ENCODE measurements around the gene C19orf47.
"Not testable (repeated sequence)": the region's sequence is repeated elsewhere in the genome, so short reads cannot be mapped to it uniquely, and the experiment has no call there.

C19orf47 gene

DNA sequence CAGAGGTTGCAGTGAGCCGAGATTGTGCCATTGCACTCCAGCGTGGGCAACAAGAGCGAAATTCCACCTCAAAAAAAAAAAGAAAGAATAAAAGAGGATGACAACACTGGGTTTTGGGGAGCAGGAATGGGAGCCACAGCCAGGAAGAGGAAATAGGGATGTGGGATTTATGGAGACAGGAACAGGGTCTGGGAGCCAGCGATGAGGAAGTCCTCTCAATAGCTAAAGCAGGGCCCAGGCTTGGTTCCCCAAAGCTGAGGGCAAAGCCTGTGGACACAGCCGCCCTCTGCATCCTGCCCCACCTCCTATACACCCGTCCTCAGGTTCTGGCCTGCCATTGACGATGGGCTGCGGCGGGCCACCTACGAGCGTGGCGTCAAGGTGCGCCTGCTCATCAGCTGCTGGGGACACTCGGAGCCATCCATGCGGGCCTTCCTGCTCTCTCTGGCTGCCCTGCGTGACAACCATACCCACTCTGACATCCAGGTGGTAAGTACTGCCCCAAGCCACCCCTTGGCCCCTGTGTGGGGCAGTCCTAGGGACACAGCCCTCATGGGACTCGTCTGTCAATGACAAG, 28.2 kb upstream of the C19orf47 start:
- in situ Hi-C loops (cut with HindIII; ENCODE audit: low sequenced_read_pairs) = no loop called here
- DNase-seq (ENCODE audit: low read depth, low spot score) = no peak
- H3K4me3 ChIP-seq (ENCODE audit: low read depth, low read length) = no peak overlapping the region
- no peak for TF ChIP-seq CTCF (IDR thresholded peaks at IDR 0.05; ENCODE audit: low read depth, low read length)

DNA sequence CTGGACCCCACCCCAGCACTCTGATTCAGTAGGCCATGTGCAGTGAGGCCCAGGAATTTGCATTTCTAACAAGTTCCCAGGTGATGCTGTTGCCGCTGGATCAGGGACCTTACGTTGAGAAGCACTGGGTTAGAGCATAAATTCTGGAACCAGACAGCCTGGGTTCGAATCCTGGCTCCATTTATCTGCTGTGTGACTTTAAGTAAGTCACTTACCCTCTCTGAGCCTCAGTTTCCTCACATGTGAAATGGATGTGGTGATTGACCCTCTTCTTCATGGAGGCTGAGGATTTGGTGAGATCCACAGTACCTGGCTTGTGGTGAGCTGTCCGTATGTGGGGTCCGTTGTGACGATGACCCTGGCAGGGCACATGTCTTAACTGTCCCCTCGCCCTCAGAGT, 25.9 kb upstream of the C19orf47 start:
- in situ Hi-C loops (cut with HindIII; ENCODE audit: low sequenced_read_pairs) = no loop called here
- H3K4me3 ChIP-seq (ENCODE audit: low read depth, low read length) = no peak overlapping the region
- no peak for DNase-seq (ENCODE audit: low read depth, low spot score)
- TF ChIP-seq CTCF (IDR thresholded peaks at IDR 0.05; ENCODE audit: low read depth, low read length) = no peak

- TF ChIP-seq CTCF (IDR thresholded peaks at IDR 0.05; ENCODE audit: low read depth, low read length) = no peak
- no peak overlapping the region for H3K4me3 ChIP-seq (ENCODE audit: low read depth, low read length)
- in situ Hi-C loops (cut with HindIII; ENCODE audit: low sequenced_read_pairs) = no loop called here
- DNase-seq (ENCODE audit: low read depth, low spot score) = no peak
Measured at GRCh38 chr19:40371802-40372122, 23.6 kb upstream of the C19orf47 start.

- TF ChIP-seq CTCF (IDR thresholded peaks at IDR 0.05; ENCODE audit: low read depth, low read length) = no peak
- in situ Hi-C loops (cut with HindIII; ENCODE audit: low sequenced_read_pairs) = no loop called here
- no peak overlapping the region for H3K4me3 ChIP-seq (ENCODE audit: low read depth, low read length)
- DNase-seq (ENCODE audit: low read depth, low spot score) = no peak
Measured at GRCh38 chr19:40370997-40371801, 23.0 kb upstream of the C19orf47 start.

- in situ Hi-C loops (cut with HindIII; ENCODE audit: low sequenced_read_pairs); H3K4me3 ChIP-seq (ENCODE audit: low read depth, low read length); DNase-seq (ENCODE audit: low read depth, low spot score): not testable (repeated sequence)
Measured at GRCh38 chr19:40370253-40370652, 22.1 kb upstream of the C19orf47 start.

DNA sequence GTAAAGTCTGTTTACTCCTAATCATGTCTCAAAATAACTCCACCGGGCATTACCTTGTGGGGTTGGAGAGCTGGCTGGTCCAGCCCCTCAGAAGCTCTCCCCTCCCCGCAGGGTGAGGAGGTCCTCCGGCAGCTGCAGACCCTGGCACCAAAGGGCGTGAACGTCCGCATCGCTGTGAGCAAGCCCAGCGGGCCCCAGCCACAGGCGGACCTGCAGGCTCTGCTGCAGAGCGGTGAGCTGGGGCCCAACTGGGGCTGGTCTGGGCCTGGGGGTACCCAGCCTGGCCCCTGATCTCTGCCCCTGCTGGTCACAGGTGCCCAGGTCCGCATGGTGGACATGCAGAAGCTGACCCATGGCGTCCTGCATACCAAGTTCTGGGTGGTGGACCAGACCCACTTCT, 21.6 kb upstream of the C19orf47 start:
- DNase-seq (ENCODE audit: low read depth, low spot score) = no peak
- H3K4me3 ChIP-seq (ENCODE audit: low read depth, low read length) = no peak overlapping the region
- in situ Hi-C loops (cut with HindIII; ENCODE audit: low sequenced_read_pairs) = no loop called here
- TF ChIP-seq CTCF (IDR thresholded peaks at IDR 0.05; ENCODE audit: low read depth, low read length) = no peak

- in situ Hi-C loops (cut with HindIII; ENCODE audit: low sequenced_read_pairs) = no loop called here
- H3K4me3 ChIP-seq (ENCODE audit: low read depth, low read length) = no peak overlapping the region
- no peak for TF ChIP-seq CTCF (IDR thresholded peaks at IDR 0.05; ENCODE audit: low read depth, low read length)
- DNase-seq (ENCODE audit: low read depth, low spot score) = no peak
Measured at GRCh38 chr19:40367577-40368434, 19.6 kb upstream of the C19orf47 start.
